GM12878 (cell line): ENCODE measurements around the gene CAMK2N2. TPM values are rescaled to one million over a fixed set of nuclear protein-coding genes. Genes with fewer than 3 reads are reported as not detected.

ENCODE experiments used
- ATAC-seq: fragments of 200-7000 bp; cut with Tn5 transposase; 3 replicates; pipeline ENCODE4 v1.9.1; 2020; ENCODE audit warnings: mild to moderate bottlenecking, moderate library complexity
- BruUV-seq: library from RNA; stranded (reverse); fragments of 400-500 nt; replicated peaks from 2 replicates; lab custom pipeline; 2021; lab: Mats Ljungman, UMichigan
- CTCF ChIA-PET: fragments of 300-600 bp; sonication (Branson Sonifier 250); formaldehyde crosslinking; extraction: SDS; loops from one replicate; lab custom pipeline; 2021; ENCODE audit warnings: inconsistent platforms; lab: Yijun Ruan, JAX
- POLR2A ChIA-PET: fragments of 350-600 bp; formaldehyde crosslinking; extraction: SDS; loops from one replicate; lab custom pipeline; 2021; ENCODE audit warnings: inconsistent platforms; lab: Charles Lee
- RAD21 ChIA-PET: fragments of 300-600 bp; sonication (Branson Sonifier 250); formaldehyde crosslinking; loops from one replicate; lab custom pipeline; 2023; ENCODE audit warnings: antibody characterized with exemption; ENCODE audit not compliant: unreplicated experiment; lab: Charles Lee
- SMC1A ChIA-PET: fragments of 300-600 bp; sonication (Branson Sonifier 250); formaldehyde crosslinking; loops from one replicate; lab custom pipeline; 2023; ENCODE audit not compliant: unreplicated experiment, uncharacterized antibody; lab: Charles Lee
- DNase-seq: peaks from one replicate; pipeline ENCODE4 v3.0.0-alpha.2; 2011; ENCODE audit warnings: low read depth, low spot score
- FAIRE-seq: peaks from 3 replicates; lab custom pipeline; 2011; peaks lifted over from hg19 to GRCh38; lab: Jason Lieb, UNC
- H2AFZ ChIP-seq: 2 replicates; pipeline ENCODE4 v1.6.0; 2011; ENCODE audit warnings: low read depth, low read length, control low read depth; ENCODE audit not compliant: control insufficient read depth
- H3K27ac ChIP-seq: 2 replicates; pipeline ENCODE4 v1.5.1; 2011; ENCODE audit warnings: control low read depth; ENCODE audit not compliant: control insufficient read depth, insufficient read depth
- H3K27me3 ChIP-seq, 2 experiments: replicated peaks in 1 of 2; 2 replicates each; pipeline versions ENCODE4 v1.6.0 to v1.6.1; 2011; ENCODE audit warnings: low read length in 1 of 2; ENCODE audit not compliant: control insufficient read depth in 2 of 2, insufficient read depth in 2 of 2
- H3K36me3 ChIP-seq, 2 experiments: 2 replicates each; pipeline ENCODE4 v1.5.1; 2011; ENCODE audit warnings: low read length in 1 of 2; ENCODE audit not compliant: control insufficient read depth in 2 of 2, insufficient read depth in 2 of 2
- H3K4me1 ChIP-seq: 2 replicates; pipeline ENCODE4 v1.6.1; 2011; ENCODE audit warnings: mild to moderate bottlenecking, low read length, moderate library complexity, mixed read lengths; ENCODE audit not compliant: control insufficient read depth, insufficient read depth
- H3K4me2 ChIP-seq: 2 replicates; pipeline ENCODE4 v1.6.0; 2011; ENCODE audit warnings: control low read depth; ENCODE audit not compliant: control insufficient read depth, insufficient read depth
- H3K4me3 ChIP-seq: fragments of 200-600 bp; sonication (generic); 2 replicates; pipeline ENCODE4 v1.5.1; 2016
- H3K79me2 ChIP-seq: 2 replicates; pipeline ENCODE4 v1.6.0; 2011; ENCODE audit warnings: low read length; ENCODE audit not compliant: control insufficient read depth, insufficient read depth
- H3K9ac ChIP-seq: 2 replicates; pipeline ENCODE4 v1.8.0; 2011; ENCODE audit warnings: low read length, control low read depth, mixed read lengths; ENCODE audit not compliant: control insufficient read depth, insufficient read depth
- H3K9me3 ChIP-seq: replicated peaks from 3 replicates; pipeline ENCODE4 v1.5.1; 2011; ENCODE audit warnings: mild to moderate bottlenecking, low read length; ENCODE audit not compliant: control insufficient read depth, insufficient read depth
- H4K20me1 ChIP-seq: 2 replicates; pipeline ENCODE4 v1.6.0; 2011; ENCODE audit not compliant: control insufficient read depth, insufficient read depth
- CREM ChIP-seq: IDR thresholded peaks from 2 replicates; pipeline ENCODE4 v1.6.1; 2014; ENCODE audit warnings: antibody characterized with exemption, low read depth
- DPF2 ChIP-seq: fragments of 450-650 bp; IDR thresholded peaks from 2 replicates; pipeline ENCODE4 v1.6.1; 2017; ENCODE audit warnings: mild to moderate bottlenecking
- FOS ChIP-seq: IDR thresholded peaks from 3 replicates; pipeline ENCODE4 v1.6.1; 2011; ENCODE audit warnings: borderline replicate concordance; ENCODE audit not compliant: insufficient read length; ENCODE audit errors: extremely low read depth
- GABPA ChIP-seq: IDR thresholded peaks from 2 replicates; pipeline ENCODE4 v1.6.1; 2014; ENCODE audit warnings: antibody characterized with exemption, low read depth, mild to moderate bottlenecking, inconsistent platforms
- HDAC2 ChIP-seq: fragments of 200-600 bp; sonication (generic); IDR thresholded peaks from 2 replicates; pipeline ENCODE4 v1.6.1; 2017
- MXI1 ChIP-seq: fragments of 150-350 bp; IDR thresholded peaks from 2 replicates; pipeline ENCODE4 v1.6.1; 2011; ENCODE audit warnings: low read depth, mild to moderate bottlenecking, inconsistent platforms, low read length, improper control_type of control experiment
- MYB ChIP-seq: fragments of 150-350 bp; IDR thresholded peaks from 2 replicates; pipeline ENCODE4 v1.6.1; 2014; ENCODE audit warnings: mild to moderate bottlenecking, low read depth, low read length, borderline replicate concordance
- NBN ChIP-seq: fragments of 450-650 bp; IDR thresholded peaks from 2 replicates; pipeline ENCODE4 v1.6.1; 2016
- NFXL1 ChIP-seq: fragments of 450-650 bp; IDR thresholded peaks from 2 replicates; pipeline ENCODE4 v1.6.1; 2017; ENCODE audit warnings: antibody characterized with exemption, mild to moderate bottlenecking, borderline replicate concordance
- NR2C1 ChIP-seq: fragments of 450-650 bp; IDR thresholded peaks from 2 replicates; pipeline ENCODE4 v1.6.1; 2017; ENCODE audit warnings: antibody characterized with exemption, mild to moderate bottlenecking, moderate library complexity
- NR2C2 ChIP-seq: IDR thresholded peaks from 2 replicates; pipeline ENCODE4 v1.6.1; 2011; ENCODE audit warnings: borderline replicate concordance, low read depth; ENCODE audit not compliant: control insufficient read depth, insufficient read length
- NR2F1 ChIP-seq: fragments of 450-650 bp; conservative IDR thresholded peaks from 2 replicates; pipeline ENCODE4 v1.6.1; 2017; ENCODE audit warnings: mild to moderate bottlenecking
- PRDM15 ChIP-seq: fragments of 450-650 bp; formaldehyde crosslinking; IDR thresholded peaks from 2 replicates; pipeline ENCODE4 v1.4.0; 2020; ENCODE audit warnings: mild to moderate bottlenecking, moderate library complexity
- RCOR1 ChIP-seq: conservative IDR thresholded peaks from 2 replicates; pipeline ENCODE4 v1.6.1; 2012; ENCODE audit warnings: low read depth, low read length, improper control_type of control experiment
- REST ChIP-seq: IDR thresholded peaks from 2 replicates; pipeline ENCODE4 v1.6.1; 2012; ENCODE audit warnings: mild to moderate bottlenecking, low read depth, low read length
- SIN3A ChIP-seq: IDR thresholded peaks from 2 replicates; pipeline ENCODE4 v1.6.1; 2012; ENCODE audit warnings: low read depth, low read length, improper control_type of control experiment
- SKIL ChIP-seq: fragments of 450-650 bp; IDR thresholded peaks from 2 replicates; pipeline ENCODE4 v1.6.1; 2017; ENCODE audit warnings: mild to moderate bottlenecking, low read depth, inconsistent platforms; ENCODE audit not compliant: poor library complexity, severe bottlenecking
- SPI1 ChIP-seq: IDR thresholded peaks from 2 replicates; pipeline ENCODE4 v1.6.1; 2011; ENCODE audit warnings: low read depth, mild to moderate bottlenecking, low read length, moderate library complexity, borderline replicate concordance; ENCODE audit not compliant: insufficient read depth
- WGBS: methylation state at CpG from one replicate; pipeline ENCODE4 v1.1.6; 2016; ENCODE audit warnings: low lambda C conversion rate; ENCODE audit not compliant: insufficient replicate concordance, insufficient coverage; ENCODE audit errors: missing lambda C conversion rate; 5-methylcytosine and 5-hydroxymethylcytosine counted together
- in situ Hi-C: fragments of 300-500 bp; cut with MboI; formaldehyde crosslinking; loops from 9 replicates; pipeline ENCODE4 v1.14.3; 2018; ENCODE audit warnings: mixed read lengths
- intact Hi-C: fragments of 100-400 bp; cut with micrococcal nuclease; formaldehyde crosslinking; loops from one replicate; pipeline ENCODE4 v1.14.2; 2022; ENCODE audit not compliant: unreplicated experiment
- polyA plus RNA-seq, 11 experiments: library from polyadenylated mRNA; depleted of rRNA in 4 of 11; unstranded in 6 of 11; stranded (reverse) in 5 of 11; fragments of >200 nt; fragmentation: Nextera tagmentation in 4 of 11; fragmentation: Illumina TruSeq in 1 of 11; extraction: Ambion mirVana in 4 of 11; extraction: Trizol in 1 of 11; gene quantifications; 1 replicate in 1 of 11; 2 replicates in 10 of 11; pipeline versions ENCODE4 v1.2.1 to v1.2.3, GENCODE V29; 2011 to 2016; ENCODE audit warnings: inconsistent platforms in 2 of 11, missing spikeins in 2 of 11, low read depth in 1 of 11
- total RNA-seq, 4 experiments: library from RNA; depleted of rRNA in 3 of 4; stranded (reverse); fragments of >200 nt in 3 of 4; fragmentation: Illumina TruSeq in 1 of 4; extraction: Trizol in 1 of 4; gene quantifications; 2 replicates each; pipeline versions ENCODE4 v1.2.1 to v1.2.3, GENCODE V29; 2013 to 2021

The CAMK2N2 gene
- total and polyA plus RNA-seq, 10 of the 15 experiments (the other 5 are each of a cell fraction or from before 2014, with no cell fraction given): 0.06 to 1.4 (median 0.45) TPM; not detected in 1

GRCh38 chr3:184211718-184212117 is 49.6 kb downstream of the CAMK2N2 start:
- Histone ChIP-seq H3K9ac (no peak overlapping the region), H4K20me1 (no peaks in the 10 kb centered on the region), H2AFZ (no peak overlapping the region), H3K4me1 (no peaks in the 10 kb centered on the region), H3K79me2 (no peaks in the 10 kb centered on the region), H3K27me3 (peaks cover under 1 to 4% of the 10 kb centered on the region in 2 experiments; a peak in 3 of 4 replicates), H3K27ac (no peak overlapping the region), H3K36me3 (no peaks in the 10 kb centered on the region), H3K4me2 (no peak overlapping the region), H3K4me3 (no peak overlapping the region), H3K9me3 (no peaks in the 10 kb centered on the region)
- 44% methylated on average over 5 of the region's 5 CpGs for WGBS
- ChIA-PET POLR2A (no interaction called here), CTCF (no interaction called here), RAD21 (no interaction called here), SMC1A (no interaction called here)
- in situ Hi-C loops: no loop called here
- no TSS peak for BruUV-seq
- DNase-seq (no peak), ATAC-seq (no peak), FAIRE-seq (no peak)
- intact Hi-C loops: no loop called here
- TF ChIP-seq PRDM15 (CRISPR knock-in tag) (no peak), SIN3A (no peak), DPF2 (no peak), NR2C1 (no peak), HDAC2 (no peak), NR2C2 (no peak), CREM (no peak), NBN (no peak), SPI1 (no peak), NR2F1 (no peak), GABPA (no peak), RCOR1 (no peak), REST (no peak), SKIL (no peak), NFXL1 (no peak), FOS (no peak), MYB (no peak), MXI1 (no peak)
